ENCODE data around the gene FAM177B.
"Not testable (repeated sequence)": the region's sequence is repeated elsewhere in the genome, so short reads cannot be mapped to it uniquely, and the experiment has no call there.

Gene FAM177B

DNA sequence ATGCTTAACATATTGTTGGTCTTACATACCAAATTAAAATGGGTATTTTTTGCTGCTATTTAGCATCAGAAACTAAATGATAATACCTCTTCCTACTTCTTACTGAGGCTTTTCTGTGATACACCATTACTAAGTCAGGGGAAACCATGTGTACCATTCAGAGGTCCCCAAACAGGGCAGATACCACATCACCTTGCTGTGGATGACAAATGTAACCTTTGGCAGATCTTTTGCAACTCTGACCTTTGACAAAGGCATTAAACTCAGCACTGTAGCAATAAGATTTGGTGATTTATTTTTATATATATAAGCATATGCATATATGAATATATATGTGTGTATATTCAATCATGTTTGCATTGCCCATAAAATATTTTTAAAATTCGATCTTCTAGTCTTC, 2.9 kb downstream of the FAM177B start:
- DNase-seq (ENCODE audit: low read depth): no peak

DNA sequence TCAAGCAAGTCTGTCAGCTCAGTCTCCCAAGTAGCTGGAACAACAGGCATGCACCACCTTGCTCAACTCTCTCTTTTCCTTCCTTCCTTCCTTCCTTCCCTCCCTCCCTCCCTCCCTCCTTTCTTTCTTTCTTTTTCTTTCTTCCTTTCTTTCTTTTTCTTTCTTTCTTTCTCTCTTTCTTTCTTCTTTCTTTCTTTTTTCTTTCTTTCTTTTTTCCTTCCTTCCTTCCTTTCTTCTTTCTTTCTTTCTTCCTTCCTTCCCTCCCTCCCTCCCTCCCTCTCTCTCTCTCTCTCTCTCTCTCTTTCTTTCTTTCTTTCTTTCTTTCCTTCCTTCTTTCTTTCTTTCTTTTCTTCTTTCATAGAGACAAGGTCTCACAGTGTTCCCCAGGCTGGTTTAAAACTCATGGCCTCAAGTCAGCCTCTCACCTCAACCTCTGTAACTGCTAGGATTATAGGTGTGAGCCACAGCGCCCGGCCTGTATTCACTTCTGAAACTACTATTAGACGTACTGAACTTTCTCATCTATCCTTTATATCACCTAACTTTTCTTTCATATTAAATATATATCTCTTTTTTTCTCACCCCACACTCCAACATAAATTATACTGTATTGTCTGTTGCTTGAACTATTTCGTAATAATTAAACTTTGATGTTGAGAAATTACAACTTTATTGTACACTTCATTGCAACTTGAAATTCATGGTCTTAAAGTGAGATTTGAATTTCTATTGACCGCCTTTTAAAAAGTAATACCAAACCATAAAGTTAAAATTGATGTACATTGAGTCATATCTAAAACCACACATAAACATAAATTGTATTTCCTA, 4.8 kb downstream of the FAM177B start:
- not testable (repeated sequence) for DNase-seq (ENCODE audit: low read depth)

DNA sequence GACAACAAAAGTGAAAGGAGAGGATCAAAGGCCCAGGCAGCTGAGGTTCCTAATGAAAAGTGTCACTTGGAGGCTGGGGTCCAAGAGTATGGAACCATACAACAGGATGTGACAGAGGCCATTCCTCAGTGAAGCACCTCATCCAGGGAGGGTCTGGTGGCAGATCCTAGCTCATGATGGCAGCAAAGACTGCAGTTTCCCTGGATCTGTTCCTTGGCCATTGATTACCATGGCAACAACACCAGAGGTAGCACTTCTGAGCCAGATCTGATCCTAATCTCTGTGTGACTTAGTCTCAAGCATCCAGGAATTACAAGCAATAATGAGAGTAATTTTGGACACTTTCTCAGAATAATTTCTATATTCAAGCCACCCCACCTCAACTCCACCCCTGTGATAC, 12.9 kb downstream of the FAM177B start:
- DNase-seq (ENCODE audit: low read depth): no peak

DNA sequence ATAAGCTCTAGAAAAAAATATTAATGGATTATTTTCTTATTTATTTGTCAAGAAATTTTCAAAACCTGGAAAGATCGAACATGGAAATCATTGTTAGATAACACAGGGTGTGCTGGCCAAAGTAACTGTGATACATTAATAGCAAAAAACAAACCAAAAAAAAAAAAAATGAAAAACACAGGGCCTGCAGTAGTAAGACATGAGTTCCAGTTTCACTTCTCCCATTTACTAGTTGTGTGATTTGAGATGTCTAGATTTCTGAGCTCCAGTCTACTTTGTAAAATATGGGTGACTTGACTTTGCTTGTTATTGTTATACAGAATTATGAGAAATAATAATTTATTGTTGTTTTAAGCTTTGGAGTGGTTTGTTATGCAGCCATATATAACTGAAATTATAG, 13.6 kb downstream of the FAM177B start:
- no peak for DNase-seq (ENCODE audit: low read depth)

DNA sequence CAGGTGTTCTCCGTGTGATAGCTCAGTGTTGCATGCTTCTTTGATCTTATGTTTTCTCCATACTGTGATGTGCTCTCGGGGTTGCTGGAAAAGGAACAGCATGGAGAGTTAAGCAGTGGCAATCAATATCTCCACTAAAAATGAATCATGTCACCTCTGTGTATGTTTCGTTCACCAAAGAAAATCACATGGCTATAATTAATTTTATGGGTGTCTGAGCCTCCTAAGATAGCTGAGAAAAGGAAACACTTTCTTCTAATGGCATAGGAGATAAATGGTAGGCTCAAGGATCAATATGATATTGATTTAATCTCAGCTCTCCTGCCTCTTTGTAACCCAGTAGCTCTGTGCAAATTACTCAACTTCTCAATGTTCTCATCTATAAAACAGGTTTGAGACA, 14.3 kb downstream of the FAM177B start:
- no peak for DNase-seq (ENCODE audit: low read depth)

DNA sequence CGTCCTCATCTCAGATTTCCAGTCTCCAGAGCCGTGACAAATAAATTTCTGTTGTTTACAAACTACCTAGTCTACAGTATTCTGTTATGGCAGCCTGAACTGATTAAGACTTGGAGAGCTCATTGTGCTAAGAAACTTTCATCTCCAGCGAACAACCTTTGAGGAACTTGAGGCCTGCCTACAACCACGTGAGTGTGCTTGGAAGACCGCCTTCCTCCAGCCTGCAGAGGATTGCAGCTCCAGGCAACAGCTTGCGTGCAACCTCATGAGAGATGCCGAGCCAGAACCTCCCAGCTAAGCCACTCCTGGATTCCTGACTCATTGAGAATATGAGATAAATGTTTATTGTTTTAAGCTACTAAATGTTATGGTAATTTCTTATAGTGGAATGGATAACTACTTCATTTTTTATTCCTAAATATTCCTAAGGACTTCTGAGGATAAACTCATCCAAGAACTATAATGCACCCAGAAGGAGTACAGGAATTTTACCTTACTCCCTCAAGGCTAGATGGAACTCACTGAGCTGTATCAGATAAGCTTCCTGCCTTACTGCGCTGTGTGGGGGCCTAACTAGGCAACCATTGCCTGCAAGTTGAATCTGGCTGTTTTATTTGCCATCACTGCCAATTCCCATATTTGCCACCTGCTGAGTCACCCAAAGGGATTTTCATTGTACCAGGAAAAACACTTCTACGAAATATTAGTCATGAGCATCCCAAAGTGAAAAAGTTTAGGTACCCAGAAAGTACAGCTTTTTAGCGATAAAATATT, 17.6 kb downstream of the FAM177B start:
- no peak for DNase-seq (ENCODE audit: low read depth)

DNA sequence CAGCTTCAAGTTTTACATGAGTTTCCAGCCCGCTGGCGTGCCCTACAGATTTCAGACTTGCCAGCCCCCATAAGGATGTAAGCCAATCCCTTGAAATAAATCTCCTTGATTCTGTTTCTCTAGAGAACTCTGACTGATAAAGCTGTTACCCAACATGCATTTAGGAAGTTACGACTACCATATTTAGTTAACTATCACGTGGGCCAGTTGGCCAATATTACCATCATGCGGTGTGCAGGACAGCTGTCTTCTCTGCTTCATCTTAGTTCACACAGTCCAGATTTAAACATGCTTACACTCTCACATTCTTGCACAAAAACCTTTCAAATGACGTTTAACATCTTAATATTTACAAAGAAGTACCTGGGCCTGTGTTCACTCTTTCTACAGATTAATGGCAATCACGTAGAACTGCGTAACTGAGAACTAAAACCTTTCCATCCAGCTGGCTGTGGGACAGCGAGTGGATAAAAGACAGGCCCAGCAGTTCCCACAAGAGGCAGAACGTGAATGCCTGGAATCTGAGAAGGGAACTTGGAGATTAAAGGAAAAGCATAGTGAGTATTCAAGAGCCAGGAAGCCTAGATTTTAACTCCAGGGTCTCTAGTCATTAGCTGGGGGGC, 20.8 kb downstream of the FAM177B start:
- DNase-seq (ENCODE audit: low read depth): no peak

DNA sequence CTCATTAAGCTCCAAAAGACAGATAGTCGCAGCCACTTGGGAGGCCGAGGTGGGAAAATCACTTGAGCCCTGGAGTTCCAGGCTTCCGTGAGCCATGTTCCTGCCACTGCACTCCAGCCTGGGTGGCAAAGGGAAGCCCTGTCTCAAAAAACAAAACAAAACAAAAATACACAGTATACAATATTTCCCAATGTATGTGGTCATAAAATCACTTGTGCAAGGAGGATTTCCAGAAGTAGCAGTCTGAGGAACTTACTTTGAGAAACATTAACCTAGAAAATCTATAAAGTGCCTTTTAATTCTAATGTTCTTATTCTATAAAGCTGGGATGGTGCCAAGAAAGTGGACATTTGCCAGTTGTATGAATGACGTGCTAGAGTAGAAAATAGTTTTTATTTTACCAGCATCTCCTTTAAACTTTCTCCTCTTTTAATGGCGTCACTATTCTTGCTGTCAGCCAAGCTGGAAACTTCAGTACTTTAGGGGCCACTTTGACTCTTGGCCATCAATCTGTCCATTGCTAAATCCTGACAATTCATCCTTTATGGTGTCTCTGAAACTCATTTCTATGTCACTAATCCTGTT, 22.5 kb downstream of the FAM177B start:
- DNase-seq (ENCODE audit: low read depth): no peak

DNA sequence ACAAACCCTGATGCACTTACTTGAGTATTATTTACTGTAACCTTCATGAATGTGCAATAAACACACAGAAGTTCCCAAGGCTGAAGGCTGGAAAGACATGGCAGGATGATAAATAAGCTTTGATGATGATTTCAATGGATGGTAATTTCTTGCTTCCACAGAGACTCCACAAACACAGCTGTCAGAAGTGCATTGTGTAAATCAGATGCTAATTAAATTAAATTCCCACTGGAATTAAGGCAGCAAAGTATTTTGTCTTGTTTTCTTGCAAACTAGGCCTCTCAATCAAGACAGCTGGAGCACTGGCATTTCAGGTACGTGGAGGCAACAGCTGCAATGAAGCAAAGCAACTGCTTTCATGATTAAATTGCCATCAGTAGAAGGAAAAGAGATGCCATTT, 24.1 kb downstream of the FAM177B start:
- DNase-seq (ENCODE audit: low read depth): no peak

DNA sequence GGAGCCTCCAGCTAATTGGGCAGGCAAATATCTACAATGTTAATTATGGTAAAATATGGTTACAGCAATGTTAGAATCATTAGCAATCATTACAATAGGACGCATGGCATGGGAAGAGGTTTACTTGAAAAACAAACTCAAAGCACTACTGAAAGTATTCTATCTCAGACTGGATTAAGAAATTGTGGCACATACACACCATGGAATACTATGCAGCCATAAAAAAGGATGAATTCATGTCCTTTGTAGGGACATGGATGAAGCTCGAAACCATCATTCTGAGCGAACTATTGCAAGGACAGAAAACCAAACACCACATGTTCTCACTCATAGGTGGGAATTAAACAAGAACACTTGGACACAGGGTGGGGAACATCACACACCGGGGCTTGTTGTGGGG, 25.2 kb downstream of the FAM177B start:
- DNase-seq (ENCODE audit: low read depth): not testable (repeated sequence)

DNA sequence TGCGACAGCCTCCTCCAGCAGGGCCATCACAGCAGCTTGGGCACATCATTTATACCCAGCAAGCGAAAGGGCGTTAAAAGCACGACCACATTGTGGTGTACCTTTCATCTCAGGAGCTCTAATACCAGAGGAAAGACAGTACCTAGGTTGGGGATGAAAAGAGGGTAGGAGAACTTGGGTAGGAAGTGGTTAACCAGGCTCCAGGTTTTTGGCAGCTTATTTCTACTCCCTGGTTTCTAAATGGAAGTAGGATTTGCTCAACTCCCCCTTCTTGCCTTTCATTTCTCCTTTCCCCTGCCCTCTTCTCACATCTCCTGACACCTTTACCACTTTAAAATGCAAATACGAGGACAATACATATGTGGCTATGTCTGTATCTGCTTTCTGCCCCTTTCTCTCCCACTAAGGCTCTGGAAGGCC, 30.2 kb downstream of the FAM177B start:
- DNase-seq (ENCODE audit: low read depth): no peak

DNA sequence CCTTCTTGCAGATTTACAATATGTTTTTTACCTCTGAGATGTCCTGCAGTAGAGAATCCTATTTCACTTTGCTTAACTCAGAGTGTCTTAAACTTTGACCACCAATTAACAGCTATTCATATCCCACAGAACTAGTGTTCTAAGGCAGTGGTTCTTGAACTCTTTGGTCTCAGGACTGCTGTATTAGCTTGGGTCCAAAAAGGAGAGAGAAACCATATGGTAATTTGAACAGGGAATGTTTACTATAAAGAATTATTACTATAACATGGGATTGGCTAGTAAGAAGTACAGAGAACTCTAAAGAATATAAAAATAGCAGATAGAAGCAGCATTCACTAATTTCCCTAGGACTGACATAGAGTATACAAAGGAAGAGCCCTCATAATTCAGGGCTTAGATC, 31.6 kb downstream of the FAM177B start:
- no peak for DNase-seq (ENCODE audit: low read depth)

DNA sequence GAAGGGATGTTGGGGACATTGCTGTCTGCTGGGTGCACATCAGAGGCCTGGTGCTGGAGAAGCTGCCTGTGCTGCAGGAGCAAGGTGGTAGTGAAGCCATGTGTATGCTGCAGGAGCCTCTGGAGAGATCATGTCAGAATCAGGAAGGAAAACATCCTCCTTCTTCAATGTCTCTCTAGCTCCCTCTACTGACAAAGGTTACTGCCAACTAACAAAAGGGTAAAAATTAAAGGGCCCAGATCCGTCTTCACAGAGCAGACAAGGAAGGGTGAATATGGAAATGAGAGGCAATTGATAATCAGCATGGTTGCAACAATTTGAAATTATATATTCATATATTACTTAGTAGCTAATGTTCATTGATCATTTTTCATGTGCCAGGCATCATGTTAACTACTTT, 32.2 kb downstream of the FAM177B start:
- no peak for DNase-seq (ENCODE audit: low read depth)

DNA sequence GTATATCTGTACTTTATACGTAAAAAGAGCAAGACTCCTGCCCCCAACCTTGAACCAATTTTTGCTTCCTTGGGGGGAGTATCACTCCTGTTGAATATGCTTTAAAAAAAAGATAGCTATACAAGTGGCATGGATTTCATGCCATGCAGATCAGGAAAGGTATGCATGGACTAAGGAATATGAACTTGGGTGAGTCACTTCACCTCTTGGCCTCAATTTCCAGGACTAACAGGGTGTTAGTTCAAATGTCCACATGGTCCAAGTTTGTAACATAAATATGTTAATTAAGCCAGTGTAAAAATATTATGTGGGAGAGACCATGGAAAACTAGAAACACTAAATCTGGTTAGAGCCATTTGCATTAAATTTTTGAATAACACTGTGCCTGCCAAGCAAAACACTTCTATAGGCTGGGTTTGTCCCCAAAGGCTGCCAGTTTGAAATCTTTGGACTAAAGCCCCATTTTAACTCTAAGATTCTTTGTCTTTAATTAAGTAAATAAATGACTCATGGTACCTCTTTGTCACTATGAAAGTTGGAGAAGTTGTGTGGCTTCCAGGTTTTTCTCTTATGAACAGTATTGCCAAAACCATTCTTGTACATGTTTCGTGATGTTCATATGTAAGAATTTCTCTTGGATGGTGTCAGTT, 33.1 kb downstream of the FAM177B start:
- no peak for DNase-seq (ENCODE audit: low read depth)

DNA sequence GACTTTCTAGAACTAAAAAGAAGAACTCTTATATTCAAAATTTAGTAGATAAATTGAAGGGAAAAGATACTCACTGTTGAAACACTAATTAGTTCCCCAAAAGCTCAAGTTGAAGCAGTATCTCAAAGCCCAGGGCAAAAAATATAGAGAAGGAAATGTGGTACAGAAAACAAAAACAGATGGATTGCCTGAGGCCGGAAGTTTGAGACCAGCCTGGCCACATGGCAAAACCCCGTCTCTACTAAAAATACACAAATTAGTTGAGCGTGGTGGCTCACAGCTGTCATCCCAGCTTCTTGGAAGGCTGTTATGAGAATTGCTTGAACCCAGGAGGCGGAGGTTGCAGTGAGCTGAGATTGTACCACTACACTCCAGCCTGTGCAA, 36.0 kb downstream of the FAM177B start:
- DNase-seq (ENCODE audit: low read depth): no peak

DNA sequence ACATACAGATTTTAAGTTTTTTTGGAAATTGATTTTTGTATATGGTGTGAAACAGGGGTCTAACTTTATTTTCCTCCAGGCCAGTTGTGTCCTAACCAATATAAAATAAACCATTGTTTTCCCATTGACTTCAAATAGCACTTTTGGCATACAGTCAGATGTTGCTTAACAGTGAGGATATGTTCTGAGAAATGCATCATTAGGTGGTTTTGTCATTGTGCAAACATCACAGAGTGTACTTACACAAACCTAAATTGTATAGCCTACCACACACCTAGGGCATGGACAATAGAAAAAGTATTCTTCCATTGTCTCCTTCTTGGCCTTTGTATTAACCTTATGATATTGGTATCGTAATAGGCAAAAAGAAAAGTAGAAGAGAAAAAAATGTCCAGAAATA, 40.5 kb downstream of the FAM177B start:
- DNase-seq (ENCODE audit: low read depth): no peak

DNA sequence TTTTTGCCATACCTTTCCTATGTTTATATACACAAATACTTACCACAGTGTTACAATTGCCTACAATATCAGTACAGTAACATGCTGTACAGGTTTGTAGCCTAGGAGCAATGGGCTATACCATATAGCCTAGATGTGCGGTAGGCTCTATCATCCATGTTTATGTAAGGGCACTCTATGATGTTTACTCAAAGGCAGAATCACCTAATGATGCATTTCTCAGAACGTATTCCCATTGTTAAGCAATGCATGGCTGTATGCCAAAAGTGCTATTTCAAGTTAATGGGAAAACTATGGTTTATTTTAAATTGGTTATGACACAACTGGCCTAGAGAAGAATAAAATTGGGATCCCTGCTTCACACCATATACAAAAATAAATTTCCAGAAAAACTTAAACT, 41.0 kb downstream of the FAM177B start:
- no peak for DNase-seq (ENCODE audit: low read depth)

DNA sequence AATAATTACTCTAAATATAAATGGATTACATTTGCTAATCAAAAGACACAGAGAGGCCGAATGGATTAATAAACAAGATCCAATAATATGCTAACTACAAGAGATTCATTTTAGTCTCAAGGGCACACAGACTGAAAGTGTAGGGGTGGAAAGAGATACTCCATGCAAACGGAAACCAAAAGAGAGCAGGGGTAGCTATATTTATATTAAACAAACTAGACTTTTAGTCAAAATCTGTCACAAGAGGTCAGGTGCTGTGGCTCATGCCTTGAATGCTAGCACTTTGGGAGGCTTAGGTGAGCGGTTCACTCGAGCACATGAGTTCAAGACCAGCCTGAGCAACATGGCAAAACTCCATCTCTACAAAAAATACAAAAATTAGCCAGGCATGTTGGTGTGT, 44.2 kb downstream of the FAM177B start:
- DNase-seq (ENCODE audit: low read depth): no peak

DNA sequence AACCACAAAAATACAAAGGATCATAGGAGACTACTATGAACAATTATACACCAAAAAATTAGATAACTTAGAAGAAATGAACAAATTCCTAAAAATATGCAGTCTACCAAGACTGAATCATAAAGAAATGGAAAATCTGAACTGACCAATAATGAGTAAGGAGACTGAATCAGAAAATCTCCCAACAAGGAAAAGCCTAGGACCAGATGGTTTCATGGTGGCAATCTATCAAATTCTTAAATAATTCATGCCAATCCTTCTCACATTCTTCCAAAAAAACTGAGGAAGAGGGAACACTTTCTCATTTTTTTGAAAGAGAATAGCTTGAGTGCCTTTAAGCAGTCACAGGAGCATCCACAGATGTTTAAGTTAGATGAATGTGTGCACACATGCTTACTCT, 46.0 kb downstream of the FAM177B start:
- no peak for DNase-seq (ENCODE audit: low read depth)

DNA sequence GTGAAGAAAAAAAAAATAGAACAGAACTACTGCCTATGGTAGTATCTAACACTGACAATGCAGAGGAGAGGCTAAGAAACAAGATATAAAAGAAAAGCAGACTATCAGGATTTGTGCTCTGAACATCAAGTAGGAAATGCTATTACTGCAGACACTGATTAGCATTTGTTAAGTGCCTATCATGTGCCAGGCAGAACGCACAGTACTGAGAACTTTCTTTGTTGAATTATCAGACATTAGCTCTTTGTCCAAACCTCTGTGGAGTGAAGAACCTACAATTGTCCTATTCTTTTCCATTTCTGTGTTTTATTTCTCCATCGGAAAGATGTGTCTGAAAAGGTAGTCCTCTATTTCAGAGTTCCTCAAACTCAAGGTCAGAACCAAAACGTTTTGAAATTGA, 47.4 kb downstream of the FAM177B start:
- no peak for DNase-seq (ENCODE audit: low read depth)

DNA sequence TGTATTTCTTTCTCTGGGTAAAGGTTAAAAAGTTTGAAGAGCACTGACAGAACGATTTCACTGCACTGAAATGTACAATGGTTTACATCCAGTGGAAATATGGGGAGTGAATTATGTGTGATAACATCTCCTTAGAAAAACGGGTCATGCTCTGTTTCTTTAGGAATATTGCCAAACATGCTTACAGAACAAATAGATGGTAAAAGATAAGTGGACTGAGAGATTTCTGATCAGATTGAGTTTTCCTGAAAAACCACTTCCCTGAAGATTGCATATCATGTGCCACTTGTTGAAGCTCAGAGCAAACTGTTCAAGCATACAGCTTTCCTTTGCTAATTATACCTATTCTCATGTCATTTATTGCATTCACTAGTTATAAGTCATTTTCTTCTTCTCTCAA, 47.9 kb downstream of the FAM177B start:
- DNase-seq (ENCODE audit: low read depth): no peak

DNA sequence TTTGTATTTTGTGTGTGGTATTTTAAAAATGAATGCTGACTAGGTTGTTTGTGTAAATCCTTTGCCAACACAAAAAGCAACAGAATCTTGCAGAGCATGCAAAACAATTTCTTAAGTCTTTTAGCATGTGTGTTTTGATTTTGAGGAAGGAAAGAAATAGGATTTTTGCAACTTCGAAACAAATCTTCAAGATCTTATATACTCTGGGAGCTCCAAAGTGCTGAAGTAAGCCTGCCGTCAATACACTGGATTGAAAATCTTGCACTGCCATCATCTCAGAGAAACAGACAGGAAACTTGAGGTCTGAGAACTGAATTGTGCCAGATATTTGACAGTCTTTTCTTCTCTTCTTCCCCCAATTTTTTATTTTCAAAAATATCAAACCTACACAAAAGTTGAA, 48.5 kb downstream of the FAM177B start:
- no peak for DNase-seq (ENCODE audit: low read depth)
